ENCODE results near the gene HTD2.
"Not testable (repeated sequence)": the region's sequence is repeated elsewhere in the genome, so short reads cannot be mapped to it uniquely, and the experiment has no call there.

The HTD2 gene

DNA sequence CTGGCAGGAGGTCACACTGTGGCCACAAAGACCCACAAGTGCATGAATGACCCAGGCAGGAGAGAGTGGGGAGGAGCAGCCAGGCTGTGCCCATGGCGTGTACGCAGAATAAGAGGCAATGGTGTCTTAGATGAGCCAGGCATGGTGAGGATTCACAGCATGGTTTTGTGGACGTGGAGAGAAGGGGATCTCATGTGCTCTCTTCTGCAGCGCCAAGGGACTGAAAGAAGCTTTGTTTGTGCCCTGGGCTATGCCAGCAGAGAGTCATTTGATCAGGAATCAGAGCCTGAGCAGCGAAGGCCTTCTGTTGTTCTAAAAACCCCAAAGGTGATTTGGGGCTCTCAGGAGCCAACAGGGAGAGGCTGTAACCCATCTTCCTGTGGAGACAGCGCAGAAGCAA, 19.0 kb upstream of the HTD2 start:
- no peak overlapping the region for H3K27ac ChIP-seq

GRCh38 chr3:58288011-58288728, 18.1 kb upstream of the HTD2 start:
- TF ChIP-seq, protein P1, sequence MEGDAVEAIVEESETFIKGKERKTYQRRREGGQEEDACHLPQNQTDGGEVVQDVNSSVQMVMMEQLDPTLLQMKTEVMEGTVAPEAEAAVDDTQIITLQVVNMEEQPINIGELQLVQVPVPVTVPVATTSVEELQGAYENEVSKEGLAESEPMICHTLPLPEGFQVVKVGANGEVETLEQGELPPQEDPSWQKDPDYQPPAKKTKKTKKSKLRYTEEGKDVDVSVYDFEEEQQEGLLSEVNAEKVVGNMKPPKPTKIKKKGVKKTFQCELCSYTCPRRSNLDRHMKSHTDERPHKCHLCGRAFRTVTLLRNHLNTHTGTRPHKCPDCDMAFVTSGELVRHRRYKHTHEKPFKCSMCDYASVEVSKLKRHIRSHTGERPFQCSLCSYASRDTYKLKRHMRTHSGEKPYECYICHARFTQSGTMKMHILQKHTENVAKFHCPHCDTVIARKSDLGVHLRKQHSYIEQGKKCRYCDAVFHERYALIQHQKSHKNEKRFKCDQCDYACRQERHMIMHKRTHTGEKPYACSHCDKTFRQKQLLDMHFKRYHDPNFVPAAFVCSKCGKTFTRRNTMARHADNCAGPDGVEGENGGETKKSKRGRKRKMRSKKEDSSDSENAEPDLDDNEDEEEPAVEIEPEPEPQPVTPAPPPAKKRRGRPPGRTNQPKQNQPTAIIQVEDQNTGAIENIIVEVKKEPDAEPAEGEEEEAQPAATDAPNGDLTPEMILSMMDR (IDR thresholded peaks at IDR 0.05) = no peak
- no peak for TF ChIP-seq ZFX (IDR thresholded peaks at IDR 0.05; ENCODE audit: borderline replicate concordance)
- no peak overlapping the region for H3K27ac ChIP-seq

More for the DNA sequence above, 19.0 kb upstream of the HTD2 start:
- TF ChIP-seq, protein P1 (IDR thresholded peaks at IDR 0.05) = no peak
- no peak for TF ChIP-seq ZFX (IDR thresholded peaks at IDR 0.05; ENCODE audit: borderline replicate concordance)

DNA sequence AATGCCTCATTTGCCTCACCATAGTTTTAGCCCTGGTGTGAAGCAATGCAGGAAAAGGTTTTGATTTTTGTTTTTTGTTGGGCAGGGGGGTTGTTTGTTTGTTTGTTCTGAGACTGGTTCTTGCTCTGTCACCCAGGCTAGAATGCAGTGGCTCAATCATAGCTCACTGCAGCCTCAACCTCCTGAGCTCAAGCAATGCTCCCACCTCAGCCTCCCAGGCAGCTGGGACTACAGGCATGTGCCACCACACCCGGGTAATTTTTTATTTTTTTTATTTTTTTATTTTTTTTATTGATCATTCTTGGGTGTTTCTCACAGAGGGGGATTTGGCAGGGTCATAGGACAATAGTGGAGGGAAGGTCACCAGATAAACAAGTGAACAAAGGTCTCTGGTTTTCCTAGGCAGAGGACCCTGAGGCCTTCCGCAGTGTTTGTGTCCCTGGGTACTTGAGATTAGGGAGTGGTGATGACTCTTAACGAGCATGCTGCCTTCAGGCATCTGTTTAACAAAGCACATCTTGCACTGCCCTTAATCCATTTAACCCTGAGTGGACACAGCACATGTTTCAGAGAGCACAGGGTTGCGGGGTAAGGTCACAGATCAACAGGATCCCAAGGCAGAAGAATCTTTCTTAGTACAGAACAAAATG, 17.2 kb upstream of the HTD2 start:
- not testable (repeated sequence) for H3K27ac ChIP-seq

GRCh38 chr3:58290446-58290845, 15.9 kb upstream of the HTD2 start:
- H3K27ac ChIP-seq = not testable (repeated sequence)

DNA sequence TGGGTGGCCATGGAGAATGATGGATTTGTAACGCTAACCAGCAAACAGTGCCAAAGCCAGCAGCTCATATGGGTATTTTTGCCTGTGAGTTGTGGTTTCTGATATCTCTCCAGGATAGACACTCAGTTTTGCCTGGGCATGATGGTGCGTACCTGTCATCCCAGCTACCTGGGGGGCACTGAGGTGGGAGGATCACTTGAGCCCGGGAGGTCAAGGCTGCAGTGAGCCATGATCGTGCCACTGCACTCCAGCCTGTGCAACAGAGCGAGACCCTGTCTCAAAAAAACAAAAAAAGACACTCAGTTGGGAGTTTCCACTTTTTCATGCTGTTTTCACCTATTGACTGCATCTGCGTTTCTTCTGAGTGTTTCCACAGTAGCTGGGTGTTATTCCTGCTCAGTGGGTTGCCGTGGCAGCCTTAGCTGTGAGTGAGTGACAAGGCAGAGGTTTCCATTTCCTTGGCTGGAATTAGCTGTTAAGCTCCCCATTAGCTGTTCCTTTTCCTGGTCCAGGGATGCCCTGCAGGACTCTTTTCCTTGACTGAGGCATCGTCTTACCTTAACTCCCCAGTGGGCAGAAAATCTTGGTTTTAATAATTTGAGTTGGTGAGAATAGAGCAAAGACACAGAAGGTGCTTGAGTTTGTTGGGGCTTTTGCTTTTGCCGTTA, 14.5 kb upstream of the HTD2 start:
- TF ChIP-seq ZFX (IDR thresholded peaks at IDR 0.05; ENCODE audit: borderline replicate concordance) = no peak
- TF ChIP-seq, protein P1 (IDR thresholded peaks at IDR 0.05) = no peak
- no peak overlapping the region for H3K27ac ChIP-seq

DNA sequence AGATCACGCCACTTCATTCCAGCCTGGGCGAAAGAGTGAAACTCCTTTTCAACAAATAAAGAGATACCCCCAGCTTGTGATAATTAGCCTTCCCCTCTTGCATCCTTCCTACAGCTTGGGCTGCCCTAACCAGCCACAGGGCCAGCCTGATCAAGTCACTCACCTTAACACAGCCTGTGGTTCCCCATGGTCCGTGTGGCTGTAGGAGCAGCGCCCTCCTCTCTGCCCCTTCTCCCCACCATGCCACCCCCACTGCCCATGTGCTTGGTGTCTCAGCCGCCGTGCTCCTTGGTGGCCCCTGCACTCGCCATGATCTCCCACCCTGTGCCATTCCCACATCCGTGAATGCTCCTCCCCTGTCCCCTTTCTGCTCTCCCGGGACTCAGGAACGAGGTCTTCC, 13.5 kb upstream of the HTD2 start:
- TF ChIP-seq, protein P1 (IDR thresholded peaks at IDR 0.05) = no peak
- TF ChIP-seq ZFX (IDR thresholded peaks at IDR 0.05; ENCODE audit: borderline replicate concordance) = no peak
- H3K27ac ChIP-seq = no peak overlapping the region

GRCh38 chr3:58293516-58293915, 12.8 kb upstream of the HTD2 start:
- H3K27ac ChIP-seq = no peak overlapping the region
- TF ChIP-seq ZFX (IDR thresholded peaks at IDR 0.05; ENCODE audit: borderline replicate concordance) = no peak
- TF ChIP-seq, protein P1 (IDR thresholded peaks at IDR 0.05) = no peak

GRCh38 chr3:58296269-58296668, 10.1 kb upstream of the HTD2 start:
- TF ChIP-seq, protein P1 (IDR thresholded peaks at IDR 0.05) = no peak
- TF ChIP-seq ZFX (IDR thresholded peaks at IDR 0.05; ENCODE audit: borderline replicate concordance) = no peak
- H3K27ac ChIP-seq = no peak overlapping the region

Measured in 22Rv1 (cell line).